ENCODE results near the gene MCM10. TPM values are rescaled to one million over a fixed set of nuclear protein-coding genes. Genes with fewer than 3 reads are reported as not detected.

MCM10 gene
- total and polyA plus RNA-seq, 8 donors = 0.31 to 7.6 (median 2.9) TPM

GRCh38 chr10:13193637-13194036 lies 32.3 kb downstream of the MCM10 start:
- no peaks in the 10 kb centered on the region for H3K4me1 ChIP-seq
- no peaks in the 10 kb centered on the region for H3K9me3 ChIP-seq
- H3K4me3 ChIP-seq = no peak overlapping the region
- no peak for DNase-seq
- TF ChIP-seq CTCF (IDR thresholded peaks at IDR 0.05) = no peak
- WGBS, 5 donors = 84 to 92% (median 86%) methylated on average over 7 of the region's 7 CpGs
- no peaks in the 10 kb centered on the region for H3K36me3 ChIP-seq
- intact Hi-C loops (cut with DNase I; ENCODE audit: low total_unique reads) = no loop called here
- H3K27me3 ChIP-seq = no peaks in the 10 kb centered on the region
- no peak overlapping the region for H3K27ac ChIP-seq

GRCh38 chr10:13195016-13195415 lies 33.7 kb downstream of the MCM10 start:
- DNase-seq = no peak
- Histone ChIP-seq H3K36me3 (no peaks in the 10 kb centered on the region), H3K9me3 (no peaks in the 10 kb centered on the region), H3K4me3 (no peak overlapping the region), H3K4me1 (no peaks in the 10 kb centered on the region), H3K27ac (no peak overlapping the region), H3K27me3 (no peaks in the 10 kb centered on the region)
- TF ChIP-seq POLR2A (IDR thresholded peaks at IDR 0.05) (no peak), EP300 (IDR thresholded peaks at IDR 0.05) (no peak), POLR2AphosphoS5 (IDR thresholded peaks at IDR 0.05) (no peak), CTCF (IDR thresholded peaks at IDR 0.05) (no peak)
- WGBS, 5 donors = 90 to 95% (median 94%) methylated on average over 6 of the region's 6 CpGs
- intact Hi-C loops (cut with DNase I; ENCODE audit: low total_unique reads) = no loop called here

- intact Hi-C loops (cut with DNase I; ENCODE audit: low total_unique reads) = no loop called here
- H3K4me3 ChIP-seq = no peak overlapping the region
- H3K27me3 ChIP-seq = no peaks in the 10 kb centered on the region
- no peak for DNase-seq
- H3K27ac ChIP-seq = no peak overlapping the region
- TF ChIP-seq POLR2AphosphoS5 (IDR thresholded peaks at IDR 0.05) (no peak), POLR2A (IDR thresholded peaks at IDR 0.05) (no peak), CTCF (IDR thresholded peaks at IDR 0.05) (no peak), EP300 (IDR thresholded peaks at IDR 0.05) (no peak)
- no peaks in the 10 kb centered on the region for H3K9me3 ChIP-seq
- peaks cover 0 to 5% (median 0%) of the 10 kb centered on the region in 4 donors for H3K36me3 ChIP-seq
- H3K4me1 ChIP-seq = no peaks in the 10 kb centered on the region
- 79 to 91% (median 88%) methylated on average over 6 of the region's 6 CpGs for WGBS, 5 donors
Observed at GRCh38 chr10:13201132-13201531, 39.8 kb downstream of the MCM10 start.

GRCh38 chr10:13206091-13206490 lies 44.7 kb downstream of the MCM10 start:
- H3K4me3 ChIP-seq = no peak overlapping the region
- no peaks in the 10 kb centered on the region for H3K9me3 ChIP-seq
- H3K27ac ChIP-seq = no peak overlapping the region
- H3K36me3 ChIP-seq = peaks cover 0 to 5% (median 0%) of the 10 kb centered on the region in 4 donors
- 88 to 95% (median 94%) methylated on average over 9 of the region's 9 CpGs for WGBS, 5 donors
- TF ChIP-seq CTCF (IDR thresholded peaks at IDR 0.05) = no peak
- no peak for TF ChIP-seq POLR2A (IDR thresholded peaks at IDR 0.05)
- TF ChIP-seq EP300 (IDR thresholded peaks at IDR 0.05) = no peak
- no peak for TF ChIP-seq POLR2AphosphoS5 (IDR thresholded peaks at IDR 0.05)
- H3K27me3 ChIP-seq = no peaks in the 10 kb centered on the region
- DNase-seq = no peak
- H3K4me1 ChIP-seq = no peaks in the 10 kb centered on the region
- intact Hi-C loops (cut with DNase I; ENCODE audit: low total_unique reads) = no loop called here
